Astrocyte of the cerebellum (primary cell): ENCODE results near the gene NOTCH3.

ENCODE experiments used
- DNase-seq: peaks from one replicate; pipeline ENCODE4 v3.0.0-alpha.2; 2011; ENCODE audit warnings: low read depth
- H3K4me3 ChIP-seq: 2 replicates; pipeline ENCODE4 v1.5.1; 2011; ENCODE audit warnings: mild to moderate bottlenecking, low read depth, low read length, moderate library complexity
- in situ Hi-C: cut with HindIII; loops from 2 replicates; pipeline ENCODE4 v1.10.0; 2017; ENCODE audit warnings: low sequenced_read_pairs
- TF ChIP-seq, protein P1 (sequence below): IDR thresholded peaks from 2 replicates; pipeline ENCODE4 v1.5.1; 2012; ENCODE audit warnings: low read length, low read depth, moderate library complexity, mild to moderate bottlenecking; ENCODE audit errors: missing control alignments

The NOTCH3 gene

GRCh38 chr19:15149737-15150136 is 51.1 kb downstream of the NOTCH3 start:
- TF ChIP-seq, protein P1, sequence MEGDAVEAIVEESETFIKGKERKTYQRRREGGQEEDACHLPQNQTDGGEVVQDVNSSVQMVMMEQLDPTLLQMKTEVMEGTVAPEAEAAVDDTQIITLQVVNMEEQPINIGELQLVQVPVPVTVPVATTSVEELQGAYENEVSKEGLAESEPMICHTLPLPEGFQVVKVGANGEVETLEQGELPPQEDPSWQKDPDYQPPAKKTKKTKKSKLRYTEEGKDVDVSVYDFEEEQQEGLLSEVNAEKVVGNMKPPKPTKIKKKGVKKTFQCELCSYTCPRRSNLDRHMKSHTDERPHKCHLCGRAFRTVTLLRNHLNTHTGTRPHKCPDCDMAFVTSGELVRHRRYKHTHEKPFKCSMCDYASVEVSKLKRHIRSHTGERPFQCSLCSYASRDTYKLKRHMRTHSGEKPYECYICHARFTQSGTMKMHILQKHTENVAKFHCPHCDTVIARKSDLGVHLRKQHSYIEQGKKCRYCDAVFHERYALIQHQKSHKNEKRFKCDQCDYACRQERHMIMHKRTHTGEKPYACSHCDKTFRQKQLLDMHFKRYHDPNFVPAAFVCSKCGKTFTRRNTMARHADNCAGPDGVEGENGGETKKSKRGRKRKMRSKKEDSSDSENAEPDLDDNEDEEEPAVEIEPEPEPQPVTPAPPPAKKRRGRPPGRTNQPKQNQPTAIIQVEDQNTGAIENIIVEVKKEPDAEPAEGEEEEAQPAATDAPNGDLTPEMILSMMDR, result no peak
- in situ Hi-C loops, result no loop called here
- no peak overlapping the region for H3K4me3 ChIP-seq
- DNase-seq, result no peak

GRCh38 chr19:15147090-15147489 is 53.7 kb downstream of the NOTCH3 start:
- in situ Hi-C loops, result no loop called here

GRCh38 chr19:15144046-15144646 is 56.6 kb downstream of the NOTCH3 start:
- in situ Hi-C loops, result no loop called here
- H3K4me3 ChIP-seq, result no peak overlapping the region
- DNase-seq, result no peak
- TF ChIP-seq, protein P1, result no peak

More at GRCh38 chr19:15147090-15147489, 53.7 kb downstream of the NOTCH3 start:
- TF ChIP-seq, protein P1, result no peak
- no peak for DNase-seq
- H3K4me3 ChIP-seq, result no peak overlapping the region

- in situ Hi-C loops, result no loop called here
- TF ChIP-seq, protein P1, result no peak
- no peak overlapping the region for H3K4me3 ChIP-seq
- no peak for DNase-seq
Observed at GRCh38 chr19:15142313-15142712, 58.5 kb downstream of the NOTCH3 start.

DNA sequence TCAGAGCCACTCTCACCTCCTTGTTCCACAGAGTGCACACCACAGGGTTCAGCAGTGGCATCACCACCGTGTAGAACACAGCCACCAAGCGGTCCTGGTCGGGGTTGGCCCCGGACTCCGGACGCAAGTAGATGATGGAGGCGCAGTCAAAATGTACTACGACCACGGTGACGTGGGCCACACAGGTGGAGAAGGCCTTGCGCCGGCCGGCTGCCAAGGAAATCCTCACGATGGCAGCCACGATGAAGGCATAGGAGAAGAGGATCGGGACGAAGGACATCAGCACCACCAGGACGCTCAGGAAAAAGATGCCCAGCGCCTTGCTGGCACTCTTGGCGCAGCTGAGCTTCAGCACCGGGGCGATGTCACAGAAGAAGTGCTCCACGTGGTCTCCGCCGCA is 59.7 kb downstream of the NOTCH3 start:
- in situ Hi-C loops, result no loop called here
- TF ChIP-seq, protein P1, result no peak

GRCh38 chr19:15138427-15138826 is 62.4 kb downstream of the NOTCH3 start:
- TF ChIP-seq, protein P1, result no peak
- no peak for DNase-seq
- no peak overlapping the region for H3K4me3 ChIP-seq
- in situ Hi-C loops, result no loop called here

More for the DNA sequence above, 59.7 kb downstream of the NOTCH3 start:
- no peak for DNase-seq
- H3K4me3 ChIP-seq, result no peak overlapping the region
